Panc1 (cell line): ENCODE data around the gene BSND.

Experiments
- POLR2AphosphoS5 ChIP-seq: IDR thresholded peaks from 2 replicates; pipeline ENCODE4 v1.6.1; 2012; ENCODE audit warnings: mild to moderate bottlenecking, low read depth, low read length, moderate library complexity
- TF ChIP-seq, protein P1 (sequence below): fragments of 450-650 bp; IDR thresholded peaks from 2 replicates; pipeline ENCODE4 v1.5.1; 2017; ENCODE audit warnings: mild to moderate bottlenecking
- TF ChIP-seq, protein P2 (sequence below), 2 experiments: IDR thresholded peaks; 2 replicates each; pipeline ENCODE4 v1.6.1; 2011 to 2012; ENCODE audit warnings: low read depth in 2 of 2, control low read depth in 1 of 2, low read length in 1 of 2, mild to moderate bottlenecking in 1 of 2, moderate library complexity in 1 of 2; ENCODE audit not compliant: insufficient read depth in 1 of 2

DNA sequence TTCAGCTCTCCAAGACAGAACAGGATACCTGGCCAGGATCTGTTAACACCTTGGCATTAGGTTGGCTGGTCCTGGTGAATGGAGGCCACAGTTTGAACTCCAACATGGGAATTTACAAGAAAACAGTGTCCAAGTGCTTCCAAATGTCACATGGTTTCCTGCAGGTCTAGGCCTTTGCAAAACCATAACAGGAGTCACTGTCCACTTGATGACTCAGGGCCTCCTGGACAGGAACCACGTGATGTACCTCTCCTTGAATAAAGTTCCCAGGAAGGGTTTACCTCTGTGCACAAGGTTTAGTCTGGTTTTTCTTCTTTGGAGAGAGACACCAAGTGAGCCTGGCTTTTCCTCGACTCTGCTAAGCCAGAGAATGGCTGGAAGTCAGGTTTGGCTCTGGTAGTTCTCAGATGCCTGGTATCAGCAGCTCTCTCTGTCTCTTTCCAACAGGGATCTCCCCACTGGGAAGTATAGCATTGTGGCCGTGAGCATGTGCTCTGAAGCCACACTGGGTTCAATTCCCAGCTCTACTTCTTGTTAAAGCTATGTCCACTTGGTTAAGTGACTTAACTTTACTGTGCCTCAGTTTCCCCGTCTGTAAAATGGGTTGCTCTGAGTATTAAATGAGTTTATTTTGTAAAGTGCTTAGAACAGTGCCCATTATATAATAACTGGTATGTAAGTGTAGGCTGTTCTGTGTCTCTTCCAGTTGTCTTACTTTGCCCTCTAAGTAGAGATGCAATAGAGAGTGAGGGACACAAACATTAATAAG, 45.6 kb upstream of the BSND start:
- TF ChIP-seq, protein P1, sequence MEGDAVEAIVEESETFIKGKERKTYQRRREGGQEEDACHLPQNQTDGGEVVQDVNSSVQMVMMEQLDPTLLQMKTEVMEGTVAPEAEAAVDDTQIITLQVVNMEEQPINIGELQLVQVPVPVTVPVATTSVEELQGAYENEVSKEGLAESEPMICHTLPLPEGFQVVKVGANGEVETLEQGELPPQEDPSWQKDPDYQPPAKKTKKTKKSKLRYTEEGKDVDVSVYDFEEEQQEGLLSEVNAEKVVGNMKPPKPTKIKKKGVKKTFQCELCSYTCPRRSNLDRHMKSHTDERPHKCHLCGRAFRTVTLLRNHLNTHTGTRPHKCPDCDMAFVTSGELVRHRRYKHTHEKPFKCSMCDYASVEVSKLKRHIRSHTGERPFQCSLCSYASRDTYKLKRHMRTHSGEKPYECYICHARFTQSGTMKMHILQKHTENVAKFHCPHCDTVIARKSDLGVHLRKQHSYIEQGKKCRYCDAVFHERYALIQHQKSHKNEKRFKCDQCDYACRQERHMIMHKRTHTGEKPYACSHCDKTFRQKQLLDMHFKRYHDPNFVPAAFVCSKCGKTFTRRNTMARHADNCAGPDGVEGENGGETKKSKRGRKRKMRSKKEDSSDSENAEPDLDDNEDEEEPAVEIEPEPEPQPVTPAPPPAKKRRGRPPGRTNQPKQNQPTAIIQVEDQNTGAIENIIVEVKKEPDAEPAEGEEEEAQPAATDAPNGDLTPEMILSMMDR: no peak
- TF ChIP-seq POLR2AphosphoS5: no peak
- TF ChIP-seq, protein P2, sequence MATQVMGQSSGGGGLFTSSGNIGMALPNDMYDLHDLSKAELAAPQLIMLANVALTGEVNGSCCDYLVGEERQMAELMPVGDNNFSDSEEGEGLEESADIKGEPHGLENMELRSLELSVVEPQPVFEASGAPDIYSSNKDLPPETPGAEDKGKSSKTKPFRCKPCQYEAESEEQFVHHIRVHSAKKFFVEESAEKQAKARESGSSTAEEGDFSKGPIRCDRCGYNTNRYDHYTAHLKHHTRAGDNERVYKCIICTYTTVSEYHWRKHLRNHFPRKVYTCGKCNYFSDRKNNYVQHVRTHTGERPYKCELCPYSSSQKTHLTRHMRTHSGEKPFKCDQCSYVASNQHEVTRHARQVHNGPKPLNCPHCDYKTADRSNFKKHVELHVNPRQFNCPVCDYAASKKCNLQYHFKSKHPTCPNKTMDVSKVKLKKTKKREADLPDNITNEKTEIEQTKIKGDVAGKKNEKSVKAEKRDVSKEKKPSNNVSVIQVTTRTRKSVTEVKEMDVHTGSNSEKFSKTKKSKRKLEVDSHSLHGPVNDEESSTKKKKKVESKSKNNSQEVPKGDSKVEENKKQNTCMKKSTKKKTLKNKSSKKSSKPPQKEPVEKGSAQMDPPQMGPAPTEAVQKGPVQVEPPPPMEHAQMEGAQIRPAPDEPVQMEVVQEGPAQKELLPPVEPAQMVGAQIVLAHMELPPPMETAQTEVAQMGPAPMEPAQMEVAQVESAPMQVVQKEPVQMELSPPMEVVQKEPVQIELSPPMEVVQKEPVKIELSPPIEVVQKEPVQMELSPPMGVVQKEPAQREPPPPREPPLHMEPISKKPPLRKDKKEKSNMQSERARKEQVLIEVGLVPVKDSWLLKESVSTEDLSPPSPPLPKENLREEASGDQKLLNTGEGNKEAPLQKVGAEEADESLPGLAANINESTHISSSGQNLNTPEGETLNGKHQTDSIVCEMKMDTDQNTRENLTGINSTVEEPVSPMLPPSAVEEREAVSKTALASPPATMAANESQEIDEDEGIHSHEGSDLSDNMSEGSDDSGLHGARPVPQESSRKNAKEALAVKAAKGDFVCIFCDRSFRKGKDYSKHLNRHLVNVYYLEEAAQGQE (IDR thresholded peaks at IDR 0.05; ENCODE audit: insufficient read depth in 1 of 2, low read depth in 2 of 2, low read length in 1 of 2): no peak
